Activated CD4-positive, alpha-beta T cell treated with anti-CD3 and anti-CD28 coated beads, Interleukin-2, amount 10 ng/mL, durations not matched to agents 24 days and 14 days (primary cell): Measurements from ENCODE around the gene FADD. TPM values are rescaled to one million over a fixed set of nuclear protein-coding genes. Genes with fewer than 3 reads are reported as not detected.

ENCODE experiments used
- DNase-seq: peaks from one replicate; pipeline ENCODE4 v3.0.0; 2022
- H3K27ac Mint-ChIP-seq: one replicate; pipeline ENCODE4 v1.8.0; 2022; ENCODE audit warnings: mild to moderate bottlenecking, mixed read lengths
- H3K27me3 Mint-ChIP-seq: one replicate; pipeline ENCODE4 v1.8.0; 2022; ENCODE audit warnings: mixed read lengths
- H3K36me3 Mint-ChIP-seq: one replicate; pipeline ENCODE4 v1.8.0; 2022; ENCODE audit warnings: low read depth, mild to moderate bottlenecking, mixed read lengths
- H3K4me1 Mint-ChIP-seq: one replicate; pipeline ENCODE4 v1.8.0; 2021; ENCODE audit warnings: mixed read lengths
- H3K4me3 Mint-ChIP-seq: one replicate; pipeline ENCODE4 v1.8.0; 2022; ENCODE audit warnings: mild to moderate bottlenecking, moderate library complexity, mixed read lengths
- H3K9me3 Mint-ChIP-seq: one replicate; pipeline ENCODE4 v1.8.0; 2021; ENCODE audit warnings: mixed read lengths
- intact Hi-C: fragments of 100-400 bp; cut with micrococcal nuclease; formaldehyde crosslinking; loops from one replicate; pipeline ENCODE4 v1.15.1; 2023
- total RNA-seq: library from RNA; stranded (reverse); gene quantifications from 2 replicates; pipeline ENCODE4 v1.2.3, GENCODE V29; 2022

Gene FADD
- total RNA-seq, 1 donor from 2014 or later, result 44.4 TPM

DNA sequence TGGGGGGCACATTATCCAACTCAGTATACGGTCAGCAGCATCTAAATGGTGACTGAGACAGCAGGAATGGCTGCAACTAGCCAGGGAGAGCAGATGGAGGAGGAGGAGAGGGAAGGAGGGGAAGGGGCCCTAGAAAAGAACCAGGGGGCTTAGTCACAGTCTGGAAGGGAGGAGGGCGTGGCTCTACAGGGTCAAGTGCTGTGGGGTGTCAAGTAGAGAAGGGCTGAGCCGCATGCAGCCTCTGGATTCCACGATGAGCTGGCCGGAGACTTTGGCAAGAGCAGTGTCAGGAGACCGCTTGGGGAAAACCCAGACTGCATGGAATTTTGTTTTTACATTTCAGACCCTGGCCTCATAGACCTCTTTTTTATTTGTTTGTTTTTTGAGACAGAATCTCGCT, 41.6 kb downstream of the FADD start:
- DNase-seq, result no peak
- no peaks in the 10 kb centered on the region for H3K36me3 Mint-ChIP-seq
- H3K27ac Mint-ChIP-seq, result no peak overlapping the region
- H3K4me3 Mint-ChIP-seq, result no peak overlapping the region
- H3K27me3 Mint-ChIP-seq, result no peaks in the 10 kb centered on the region
- intact Hi-C loops, result no loop called here
- peaks cover 4% of the 10 kb centered on the region for H3K9me3 Mint-ChIP-seq
- no peaks in the 10 kb centered on the region for H3K4me1 Mint-ChIP-seq

- Mint-ChIP-seq H3K27ac (no peak overlapping the region), H3K4me3 (no peak overlapping the region), H3K36me3 (no peaks in the 10 kb centered on the region), H3K4me1 (no peaks in the 10 kb centered on the region), H3K27me3 (no peaks in the 10 kb centered on the region), H3K9me3 (peaks cover 4% of the 10 kb centered on the region)
- intact Hi-C loops, result no loop called here
- DNase-seq, result no peak
Observed at GRCh38 chr11:70246196-70246595, 43.1 kb downstream of the FADD start.

GRCh38 chr11:70247042-70247709, 44.1 kb downstream of the FADD start:
- no peaks in the 10 kb centered on the region for H3K27me3 Mint-ChIP-seq
- H3K27ac Mint-ChIP-seq, result no peak overlapping the region
- intact Hi-C loops, result no loop called here
- no peaks in the 10 kb centered on the region for H3K4me1 Mint-ChIP-seq
- DNase-seq, result no peak
- peaks cover 4% of the 10 kb centered on the region for H3K9me3 Mint-ChIP-seq
- H3K36me3 Mint-ChIP-seq, result no peaks in the 10 kb centered on the region
- H3K4me3 Mint-ChIP-seq, result no peak overlapping the region

DNA sequence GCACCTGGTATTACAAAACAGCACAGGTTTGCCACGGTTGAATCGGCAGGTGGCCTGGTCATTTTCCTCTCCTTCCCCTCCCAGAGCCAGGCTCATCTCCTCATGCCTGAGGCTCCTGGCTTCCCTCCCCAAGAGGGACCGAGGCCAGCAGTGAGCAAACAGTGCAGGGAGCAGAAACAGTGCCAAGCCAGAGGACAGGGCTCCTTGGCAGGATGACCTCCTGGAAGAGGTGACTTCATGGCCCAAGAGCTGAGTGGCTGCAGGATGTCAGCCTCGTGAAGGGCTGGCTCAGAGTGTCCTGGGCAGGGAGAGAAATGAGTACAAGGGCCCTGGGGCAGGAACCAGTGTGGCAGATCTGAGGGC, 44.6 kb downstream of the FADD start:
- Mint-ChIP-seq H3K9me3 (peaks cover 4% of the 10 kb centered on the region), H3K4me3 (no peak overlapping the region), H3K27ac (no peak overlapping the region), H3K27me3 (no peaks in the 10 kb centered on the region), H3K4me1 (no peaks in the 10 kb centered on the region), H3K36me3 (no peaks in the 10 kb centered on the region)
- intact Hi-C loops, result no loop called here
- no peak for DNase-seq

DNA sequence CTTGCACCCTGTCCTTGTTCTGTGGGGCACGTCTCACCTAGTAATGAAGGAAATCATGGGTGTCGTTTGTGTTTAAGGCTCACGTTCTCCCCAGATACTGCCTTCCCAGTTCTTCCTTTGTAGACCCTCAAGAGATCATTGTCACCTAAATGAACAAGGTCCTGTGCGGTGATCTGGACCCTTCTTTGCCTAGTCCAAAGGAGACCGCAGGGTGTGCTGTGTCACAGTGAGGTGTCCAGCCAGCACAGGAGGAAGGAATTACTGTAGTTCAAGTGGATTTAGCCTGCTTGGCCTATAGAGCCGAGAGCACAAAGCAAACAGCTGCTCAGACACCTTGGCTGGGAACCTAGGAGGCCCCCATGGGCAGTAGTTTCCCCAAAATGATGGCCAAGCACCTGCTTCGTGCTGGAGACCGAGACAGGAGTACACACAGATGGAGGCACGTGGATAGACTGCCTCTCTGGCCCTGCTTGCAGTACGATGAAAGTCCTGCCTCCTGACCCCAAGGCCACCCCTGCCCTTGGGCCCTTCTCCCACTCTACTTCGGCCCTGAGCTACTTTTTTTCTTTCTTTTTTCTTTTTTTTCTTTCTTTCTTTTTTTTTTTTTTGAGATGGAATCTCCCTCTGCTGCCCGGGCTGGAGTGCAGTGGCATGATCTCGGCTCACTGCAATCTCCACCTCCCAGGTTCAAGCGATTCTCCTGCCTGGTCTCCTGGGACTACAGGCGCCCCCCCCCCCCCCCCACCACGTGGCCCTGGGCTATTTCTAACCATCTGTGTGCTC, 48.0 kb downstream of the FADD start:
- intact Hi-C loops, result no loop called here
- H3K36me3 Mint-ChIP-seq, result no peaks in the 10 kb centered on the region
- no peak overlapping the region for H3K4me3 Mint-ChIP-seq
- no peaks in the 10 kb centered on the region for H3K27me3 Mint-ChIP-seq
- no peak for DNase-seq
- H3K27ac Mint-ChIP-seq, result no peak overlapping the region
- peaks cover 4% of the 10 kb centered on the region for H3K9me3 Mint-ChIP-seq
- no peaks in the 10 kb centered on the region for H3K4me1 Mint-ChIP-seq

GRCh38 chr11:70251659-70252321, 48.7 kb downstream of the FADD start:
- no peak for DNase-seq
- Mint-ChIP-seq H3K27me3 (no peaks in the 10 kb centered on the region), H3K9me3 (peaks cover 4% of the 10 kb centered on the region), H3K4me1 (no peaks in the 10 kb centered on the region), H3K4me3 (no peak overlapping the region), H3K36me3 (no peaks in the 10 kb centered on the region), H3K27ac (no peak overlapping the region)
- intact Hi-C loops, result no loop called here

DNA sequence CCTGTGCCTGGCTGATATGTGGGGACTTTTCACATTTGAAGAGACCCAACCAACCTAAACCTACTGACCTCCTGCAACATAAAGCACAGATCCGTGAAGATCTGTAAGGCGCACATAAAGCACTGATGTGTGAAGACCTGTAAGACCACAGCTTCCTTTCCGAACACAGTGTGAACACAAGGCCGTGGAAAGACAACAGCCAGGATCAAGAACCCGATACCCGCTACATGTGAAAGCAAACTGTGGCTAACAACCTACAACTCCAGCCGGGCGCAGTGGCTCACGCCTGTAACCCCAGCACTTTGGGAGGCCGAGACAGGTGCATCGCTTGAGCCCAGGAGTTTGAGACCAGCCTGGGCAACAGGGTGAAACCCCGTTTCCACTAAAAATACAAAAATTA, 49.7 kb downstream of the FADD start:
- H3K9me3 Mint-ChIP-seq, result no peaks in the 10 kb centered on the region
- no peak overlapping the region for H3K4me3 Mint-ChIP-seq
- intact Hi-C loops, result no loop called here
- DNase-seq, result no peak
- H3K36me3 Mint-ChIP-seq, result no peaks in the 10 kb centered on the region
- no peaks in the 10 kb centered on the region for H3K27me3 Mint-ChIP-seq
- H3K27ac Mint-ChIP-seq, result no peak overlapping the region
- H3K4me1 Mint-ChIP-seq, result no peaks in the 10 kb centered on the region

- Mint-ChIP-seq H3K36me3 (no peaks in the 10 kb centered on the region), H3K9me3 (no peaks in the 10 kb centered on the region), H3K27ac (no peak overlapping the region), H3K27me3 (no peaks in the 10 kb centered on the region), H3K4me1 (no peaks in the 10 kb centered on the region), H3K4me3 (no peak overlapping the region)
- DNase-seq, result no peak
- intact Hi-C loops, result no loop called here
Observed at GRCh38 chr11:70255477-70256116, 52.5 kb downstream of the FADD start.

Other genes starting within 250 kb of the FADD start
- gene ANO1, start 125.0 kb upstream of the FADD start, total RNA-seq, result not detected in 2 replicates
- gene PPFIA1, start 67.4 kb downstream of the FADD start, total RNA-seq, result 45.0 and 54.2 TPM in 2 replicates
- gene CTTN, start 195.2 kb downstream of the FADD start, total RNA-seq, result 56.7 and 57.0 TPM in 2 replicates